GM12872 (cell line): ENCODE results near the gene HOXC13.

Source experiments
- TF ChIP-seq, protein P1 (sequence below): IDR thresholded peaks from 3 replicates; pipeline ENCODE4 v1.5.1; 2011; ENCODE audit warnings: low read depth, mild to moderate bottlenecking, low read length, moderate library complexity; ENCODE audit not compliant: insufficient read depth

The HOXC13 gene

DNA sequence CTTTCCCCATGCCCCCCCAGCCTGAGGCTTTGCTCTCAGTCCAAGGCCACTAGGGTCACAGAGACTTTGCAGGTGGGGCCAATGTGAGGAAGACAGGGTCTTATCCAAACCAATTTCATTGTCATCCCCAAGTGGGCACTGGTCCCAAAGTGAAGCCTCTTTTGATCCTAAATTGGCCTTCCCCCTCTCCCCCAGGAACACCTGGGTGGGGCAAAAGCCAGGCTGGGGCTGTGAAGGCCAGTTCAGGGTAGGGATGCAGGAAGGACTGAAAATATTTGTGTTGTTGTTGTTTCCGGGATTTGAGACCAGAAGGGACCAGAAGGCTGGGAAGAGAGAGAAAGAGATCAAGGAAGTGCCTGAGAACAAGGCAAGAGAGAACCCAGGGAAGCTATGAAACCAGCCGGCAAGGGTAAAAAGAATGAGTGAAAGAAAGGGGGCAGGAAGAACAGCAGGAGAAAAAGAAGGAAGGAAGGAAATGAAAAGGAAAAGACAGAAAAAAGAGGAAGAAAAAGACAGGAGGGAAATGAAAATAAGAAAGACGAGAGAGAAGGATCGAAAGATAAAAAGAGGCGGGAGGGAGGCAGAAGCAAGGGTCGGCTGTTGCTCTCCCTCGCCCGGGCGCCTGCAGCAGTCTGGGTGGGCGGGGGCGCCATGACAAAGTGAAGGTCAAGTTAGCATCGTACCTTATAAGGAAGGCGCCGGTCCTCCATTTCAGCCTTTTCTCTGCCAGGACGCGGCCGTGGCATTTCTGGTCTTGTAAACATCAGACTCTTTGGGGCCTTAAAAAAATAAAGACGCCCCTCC is 26.9 kb downstream of the HOXC13 start:
- TF ChIP-seq, protein P1, sequence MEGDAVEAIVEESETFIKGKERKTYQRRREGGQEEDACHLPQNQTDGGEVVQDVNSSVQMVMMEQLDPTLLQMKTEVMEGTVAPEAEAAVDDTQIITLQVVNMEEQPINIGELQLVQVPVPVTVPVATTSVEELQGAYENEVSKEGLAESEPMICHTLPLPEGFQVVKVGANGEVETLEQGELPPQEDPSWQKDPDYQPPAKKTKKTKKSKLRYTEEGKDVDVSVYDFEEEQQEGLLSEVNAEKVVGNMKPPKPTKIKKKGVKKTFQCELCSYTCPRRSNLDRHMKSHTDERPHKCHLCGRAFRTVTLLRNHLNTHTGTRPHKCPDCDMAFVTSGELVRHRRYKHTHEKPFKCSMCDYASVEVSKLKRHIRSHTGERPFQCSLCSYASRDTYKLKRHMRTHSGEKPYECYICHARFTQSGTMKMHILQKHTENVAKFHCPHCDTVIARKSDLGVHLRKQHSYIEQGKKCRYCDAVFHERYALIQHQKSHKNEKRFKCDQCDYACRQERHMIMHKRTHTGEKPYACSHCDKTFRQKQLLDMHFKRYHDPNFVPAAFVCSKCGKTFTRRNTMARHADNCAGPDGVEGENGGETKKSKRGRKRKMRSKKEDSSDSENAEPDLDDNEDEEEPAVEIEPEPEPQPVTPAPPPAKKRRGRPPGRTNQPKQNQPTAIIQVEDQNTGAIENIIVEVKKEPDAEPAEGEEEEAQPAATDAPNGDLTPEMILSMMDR: no peak

- TF ChIP-seq, protein P1: no peak
These were observed 27.4 kb downstream of the HOXC13 start for GRCh38 chr12:53966085-53966384.

DNA sequence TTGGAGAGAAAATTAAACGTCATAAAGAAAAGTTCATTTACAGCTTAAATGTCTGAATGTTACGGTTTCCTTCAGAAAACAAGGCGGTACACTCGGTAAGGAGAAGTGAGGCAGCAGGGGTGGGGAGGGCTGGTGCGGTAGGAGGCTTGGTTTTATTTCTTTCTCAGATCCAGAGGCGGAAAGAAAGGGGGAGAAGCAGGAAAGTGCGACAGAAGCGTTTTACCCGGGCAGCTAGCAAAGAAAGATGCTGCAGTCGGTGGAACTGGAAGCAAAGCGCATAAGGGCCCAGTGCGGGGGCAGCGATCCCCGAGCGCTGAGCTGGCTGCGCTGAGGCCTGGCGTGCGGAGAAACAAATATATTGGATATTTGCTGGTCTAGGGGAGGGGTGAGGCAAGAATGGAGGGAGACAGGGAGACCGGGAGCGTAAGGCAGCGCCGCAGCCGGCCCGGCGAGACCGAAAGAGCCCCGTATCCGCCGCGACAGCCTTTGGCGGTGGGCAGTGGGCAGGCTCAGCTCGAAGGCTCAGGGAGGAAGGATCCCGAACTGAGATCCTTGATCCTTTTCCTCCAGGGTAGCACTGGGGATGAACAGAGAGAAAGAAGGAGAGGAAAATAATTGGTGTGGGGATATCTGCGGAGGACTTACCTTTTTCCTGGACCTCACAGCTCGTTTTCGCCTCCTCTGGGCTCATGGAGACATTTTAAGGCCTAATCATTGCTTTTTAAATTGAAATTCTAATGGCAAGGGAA is 27.9 kb downstream of the HOXC13 start:
- TF ChIP-seq, protein P1: no peak

- TF ChIP-seq, protein P1: no peak
These were observed 28.8 kb downstream of the HOXC13 start for GRCh38 chr12:53967421-53967925.

GRCh38 chr12:53968214-53969127 is 29.8 kb downstream of the HOXC13 start:
- TF ChIP-seq, protein P1: no peak

- TF ChIP-seq, protein P1: no peak
These were observed 31.1 kb downstream of the HOXC13 start for GRCh38 chr12:53969588-53970259.

- TF ChIP-seq, protein P1: no peak
These were observed 31.8 kb downstream of the HOXC13 start for GRCh38 chr12:53970451-53970850.
